ENCODE results near the gene TXNDC11.

The TXNDC11 gene

GRCh38 chr16:11673091-11674000 lies 69.3 kb downstream of the TXNDC11 start:
- TF ChIP-seq REST (IDR thresholded peaks at IDR 0.05; ENCODE audit: insufficient replicate concordance, low read depth) (no peak), POLR2AphosphoS5 (IDR thresholded peaks at IDR 0.05; ENCODE audit: low read depth) (no peak), CTCF (IDR thresholded peaks at IDR 0.05; ENCODE audit: insufficient read depth, low read length) (no peak), GABPA (IDR thresholded peaks at IDR 0.05; ENCODE audit: low read depth) (no peak), SPI1 (IDR thresholded peaks at IDR 0.05; ENCODE audit: borderline replicate concordance, low read depth) (no peak)
- Histone ChIP-seq H3K4me3 (replicated peaks; ENCODE audit: insufficient read depth, low read length) (no peak overlapping the region), H3K27ac (replicated peaks) (peak overlapping the region; percentile 59), H3K27me3 (ENCODE audit: insufficient read depth, poor library complexity, severe bottlenecking) (no peaks in the 10 kb centered on the region)
- DNase-seq (ENCODE audit: low read depth in 1 of 2, low spot score in 1 of 2), result no peak

- no peak for TF ChIP-seq REST (IDR thresholded peaks at IDR 0.05; ENCODE audit: insufficient replicate concordance, low read depth)
- peak; percentile 93 for TF ChIP-seq SPI1 (IDR thresholded peaks at IDR 0.05; ENCODE audit: borderline replicate concordance, low read depth)
- H3K27ac ChIP-seq (replicated peaks), result peak overlapping the region; percentile 59
- no peaks in the 10 kb centered on the region for H3K27me3 ChIP-seq (ENCODE audit: insufficient read depth, poor library complexity, severe bottlenecking)
- no peak overlapping the region for H3K4me3 ChIP-seq (replicated peaks; ENCODE audit: insufficient read depth, low read length)
- peak; percentile 76 to 78 for DNase-seq (ENCODE audit: low read depth in 1 of 2, low spot score in 1 of 2)
These were observed 70.2 kb downstream of the TXNDC11 start for GRCh38 chr16:11672206-11673090.

GRCh38 chr16:11671676-11672075 lies 71.0 kb downstream of the TXNDC11 start:
- no peak overlapping the region for H3K27ac ChIP-seq (replicated peaks)
- no peak for DNase-seq (ENCODE audit: low read depth in 1 of 2, low spot score in 1 of 2)
- no peak for TF ChIP-seq REST (IDR thresholded peaks at IDR 0.05; ENCODE audit: insufficient replicate concordance, low read depth)
- no peak for TF ChIP-seq CTCF (IDR thresholded peaks at IDR 0.05; ENCODE audit: insufficient read depth, low read length)
- TF ChIP-seq POLR2AphosphoS5 (IDR thresholded peaks at IDR 0.05; ENCODE audit: low read depth), result no peak
- TF ChIP-seq GABPA (IDR thresholded peaks at IDR 0.05; ENCODE audit: low read depth), result no peak
- TF ChIP-seq SPI1 (IDR thresholded peaks at IDR 0.05; ENCODE audit: borderline replicate concordance, low read depth), result no peak
- no peak overlapping the region for H3K4me3 ChIP-seq (replicated peaks; ENCODE audit: insufficient read depth, low read length)
- H3K27me3 ChIP-seq (ENCODE audit: insufficient read depth, poor library complexity, severe bottlenecking), result no peaks in the 10 kb centered on the region

Measured in HL-60 (cell line).